GM20000 (cell line): ENCODE results near the gene ILKAP.

Experiments used
- DNase-seq: peaks from one replicate; pipeline ENCODE4 v3.0.0; 2012; ENCODE audit warnings: low spot score
- CTCF ChIP-seq: IDR thresholded peaks from 2 replicates; pipeline ENCODE4 v1.5.1; 2012; ENCODE audit warnings: mild to moderate bottlenecking, control low read depth; ENCODE audit errors: extremely low read depth, missing control alignments

ILKAP gene

GRCh38 chr2:238220274-238220891, 16.9 kb upstream of the ILKAP start:
- no peak for TF ChIP-seq CTCF
- no peak for DNase-seq

DNA sequence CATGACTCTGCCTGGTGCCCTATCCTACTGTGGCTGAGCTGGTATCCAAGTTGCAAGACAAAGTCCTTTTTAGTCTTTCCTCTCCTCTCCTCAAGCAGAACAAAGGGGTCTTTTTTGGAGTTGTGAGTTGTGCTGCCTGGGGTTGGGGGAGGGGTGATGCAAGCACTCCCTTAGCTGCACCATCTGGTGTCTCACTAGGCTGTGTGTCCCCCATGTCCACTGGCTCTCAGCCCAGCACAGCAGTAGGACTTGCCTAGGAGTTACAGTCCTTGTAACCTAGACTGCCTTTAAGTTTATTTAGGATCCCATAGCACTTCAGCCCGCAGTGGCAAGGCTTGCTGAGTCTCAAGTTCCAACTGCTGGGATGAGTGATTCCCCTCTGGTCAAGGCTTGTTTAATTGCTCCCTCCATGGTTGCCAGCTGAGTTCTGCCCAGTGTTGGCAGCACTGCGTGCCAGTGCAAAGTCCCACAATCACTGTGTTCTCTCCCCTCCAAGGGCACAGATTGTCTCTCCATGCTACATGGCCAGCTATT, 13.2 kb upstream of the ILKAP start:
- DNase-seq = no peak
- TF ChIP-seq CTCF = no peak

GRCh38 chr2:238207006-238207405, 3.5 kb upstream of the ILKAP start:
- DNase-seq = no peak
- TF ChIP-seq CTCF = no peak

DNA sequence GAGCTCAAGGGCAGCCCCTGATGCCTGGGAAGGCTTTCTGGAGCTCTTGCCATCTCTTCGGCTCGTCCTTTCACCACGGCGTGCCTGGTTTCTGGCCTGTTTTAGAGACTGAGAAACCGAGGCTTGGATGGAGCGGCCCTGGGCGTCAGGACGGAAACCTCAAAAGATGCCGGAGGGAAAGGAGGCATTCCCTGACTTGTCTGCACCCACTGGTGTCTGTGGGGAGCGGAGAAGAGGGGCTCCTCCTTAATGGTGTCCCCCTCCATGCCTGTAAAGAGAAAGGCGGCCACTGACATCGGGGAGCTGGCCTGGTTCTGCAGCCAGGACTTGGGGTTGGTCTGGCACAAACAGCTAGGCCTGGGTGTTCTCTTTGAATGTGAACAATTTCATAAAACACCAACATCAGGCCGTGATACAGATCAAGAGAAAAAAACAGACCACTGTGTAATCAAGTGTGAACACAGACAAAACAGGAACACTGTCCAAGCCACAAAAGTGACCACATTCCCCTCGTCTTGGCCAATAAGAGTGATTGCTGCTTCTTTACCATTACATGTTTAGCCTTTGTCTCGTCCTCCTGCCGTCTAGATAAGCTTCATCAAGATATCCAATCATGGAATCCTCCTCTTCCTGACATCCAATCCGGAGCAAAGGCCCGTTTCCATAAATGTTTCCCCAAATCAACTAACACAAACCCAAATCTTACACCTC, 633 bp upstream of the ILKAP start:
- TF ChIP-seq CTCF = no peak
- peak; percentile 29 for DNase-seq

- DNase-seq = peak; percentile 51
- no peak for TF ChIP-seq CTCF
Measured at GRCh38 chr2:238202326-238203093, 985 bp downstream of the ILKAP start.

- TF ChIP-seq CTCF = no peak
- DNase-seq = no peak
Measured at GRCh38 chr2:238190445-238190844, 13.1 kb downstream of the ILKAP start.
